Right hindlimb (tissue), 1 donor: ENCODE data around the gene GRIFIN.
"Not testable (repeated sequence)": the region's sequence is repeated elsewhere in the genome, so short reads cannot be mapped to it uniquely, and the experiment has no call there.

Source experiments
- DNase-seq: peaks from one replicate; pipeline ENCODE4 v3.0.0-alpha.2; 2018

The GRIFIN gene

GRCh38 chr7:2477447-2478398 lies 1.5 kb upstream of the GRIFIN start:
- DNase-seq, result peak; percentile 79

GRCh38 chr7:2476776-2477446 lies 713 bp upstream of the GRIFIN start:
- no peak for DNase-seq

GRCh38 chr7:2475678-2476015 lies 551 bp downstream of the GRIFIN start:
- no peak for DNase-seq

- no peak for DNase-seq
Measured at GRCh38 chr7:2474813-2475677, 1.2 kb downstream of the GRIFIN start.

- DNase-seq, result no peak
Measured at GRCh38 chr7:2474224-2474623, 2.0 kb downstream of the GRIFIN start.

- no peak for DNase-seq
Measured at GRCh38 chr7:2473496-2474180, 2.6 kb downstream of the GRIFIN start.

GRCh38 chr7:2472739-2473138 lies 3.5 kb downstream of the GRIFIN start:
- no peak for DNase-seq

GRCh38 chr7:2471396-2471795 lies 4.8 kb downstream of the GRIFIN start:
- peak; percentile 80 for DNase-seq

- DNase-seq, result no peak
Measured at GRCh38 chr7:2471022-2471329, 5.2 kb downstream of the GRIFIN start.

- DNase-seq, result no peak
Measured at GRCh38 chr7:2470204-2471021, 5.8 kb downstream of the GRIFIN start.

- not testable (repeated sequence) for DNase-seq
Measured at GRCh38 chr7:2469460-2470203, 6.6 kb downstream of the GRIFIN start.

- no peak for DNase-seq
Measured at GRCh38 chr7:2468227-2468626, 8.0 kb downstream of the GRIFIN start.

GRCh38 chr7:2466675-2467074 lies 9.5 kb downstream of the GRIFIN start:
- DNase-seq, result no peak

- DNase-seq, result no peak
Measured at GRCh38 chr7:2465928-2466327, 10.3 kb downstream of the GRIFIN start.

GRCh38 chr7:2462731-2463130 lies 13.5 kb downstream of the GRIFIN start:
- DNase-seq, result no peak

GRCh38 chr7:2461268-2462026 lies 14.8 kb downstream of the GRIFIN start:
- no peak for DNase-seq

GRCh38 chr7:2460641-2461040 lies 15.6 kb downstream of the GRIFIN start:
- no peak for DNase-seq

- no peak for DNase-seq
Measured at GRCh38 chr7:2460188-2460587, 16.0 kb downstream of the GRIFIN start.

- no peak for DNase-seq
Measured at GRCh38 chr7:2459674-2460073, 16.5 kb downstream of the GRIFIN start.

GRCh38 chr7:2453849-2454248 lies 22.3 kb downstream of the GRIFIN start:
- not testable (repeated sequence) for DNase-seq
